ENCODE results near the gene TMEM176A. TPM values are rescaled to one million over a fixed set of nuclear protein-coding genes. Genes with fewer than 3 reads are reported as not detected.
"Not testable (repeated sequence)": the region's sequence is repeated elsewhere in the genome, so short reads cannot be mapped to it uniquely, and the experiment has no call there.

The TMEM176A gene
- total RNA-seq, 1 donor from 2014 or later: not detected

DNA sequence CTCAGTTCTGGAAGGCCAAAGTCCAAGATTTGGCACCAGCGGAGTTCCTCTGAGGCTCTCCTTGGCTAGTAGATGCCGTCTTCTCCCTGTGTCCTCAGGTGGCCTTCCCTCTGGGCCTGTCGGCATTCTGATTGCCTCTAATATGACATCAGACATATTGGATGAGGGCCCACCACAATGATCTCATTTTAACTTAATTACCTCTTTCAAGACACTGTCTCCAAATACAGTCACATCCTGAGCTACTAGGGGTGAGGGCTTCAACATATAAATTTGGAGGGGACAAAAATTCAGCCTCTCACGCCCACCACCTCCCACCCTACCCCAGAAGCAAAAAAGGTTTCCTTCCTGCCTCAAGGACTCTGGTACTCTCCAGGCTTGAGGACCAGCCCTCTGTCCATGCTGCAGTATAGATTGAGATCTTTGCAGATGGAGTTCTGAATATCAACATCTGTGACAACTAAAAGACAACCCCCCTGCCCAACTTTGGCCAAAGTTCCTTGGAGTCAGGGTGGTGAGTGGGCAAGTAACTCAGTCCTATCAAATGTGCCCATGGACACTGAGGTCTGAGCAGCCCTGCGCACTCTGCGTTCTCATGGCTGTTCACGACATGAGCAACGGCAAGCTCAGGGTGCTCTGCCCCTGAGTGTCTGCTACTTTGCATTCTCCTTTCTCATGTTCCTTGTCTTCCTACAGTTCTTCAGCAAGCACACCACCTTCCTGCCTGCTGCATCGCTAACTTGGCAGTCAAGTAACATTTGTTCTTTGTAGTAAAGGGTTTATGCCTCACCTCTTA is 11.9 kb upstream of the TMEM176A start:
- DNase-seq (ENCODE audit: low read depth, low spot score): no peak

DNA sequence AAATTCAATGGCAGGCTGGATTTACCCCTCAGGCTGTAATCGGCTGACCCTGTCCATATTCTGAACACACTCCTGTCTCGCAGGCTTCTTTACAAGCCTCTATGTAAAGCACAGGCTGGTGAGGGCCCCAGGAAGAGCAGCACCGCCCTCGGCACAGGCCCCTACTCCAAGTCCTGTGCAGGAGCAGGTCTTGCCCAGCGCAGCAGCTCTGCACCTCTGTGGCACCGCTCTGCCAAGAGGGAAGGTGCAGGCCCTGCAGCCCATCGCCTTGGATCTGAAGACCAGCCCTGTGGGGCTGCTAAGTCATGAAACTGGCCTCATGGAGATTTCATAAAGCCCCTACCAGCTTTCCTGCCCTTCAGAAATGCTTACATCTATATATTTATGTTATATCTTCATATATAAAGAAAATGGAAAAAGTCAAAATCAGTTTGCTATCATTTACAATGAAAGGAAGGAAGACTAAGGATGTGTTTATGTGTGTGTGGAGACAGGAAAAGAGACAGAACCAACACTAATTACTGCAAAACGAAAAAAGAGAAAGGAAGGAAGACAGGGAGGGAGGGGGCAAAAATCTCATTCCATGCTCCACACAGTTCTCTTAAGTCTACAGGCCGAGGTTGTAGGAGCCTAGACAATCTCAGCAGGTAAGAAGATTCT is 10.0 kb upstream of the TMEM176A start:
- no peak for DNase-seq (ENCODE audit: low read depth, low spot score)

DNA sequence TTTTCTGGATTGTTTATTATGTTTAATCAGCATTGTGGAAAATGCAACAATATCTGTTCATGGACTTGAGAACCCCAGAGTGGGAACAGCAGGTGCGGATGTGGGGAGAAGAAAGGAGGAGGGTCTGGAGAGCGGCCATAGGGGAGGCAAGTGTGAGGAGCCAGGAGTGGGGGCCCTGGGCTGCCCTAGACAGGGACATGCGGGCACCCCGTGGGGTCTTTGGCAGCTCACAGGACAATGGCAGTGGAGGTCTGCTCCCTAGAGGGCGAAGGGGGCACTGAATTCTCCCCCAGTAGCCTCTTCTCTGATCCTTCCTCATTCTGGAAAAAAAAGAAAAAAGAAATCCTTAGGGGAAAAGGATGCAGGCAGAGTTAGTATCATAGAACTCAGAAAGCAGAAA is 9.3 kb upstream of the TMEM176A start:
- no peak for DNase-seq (ENCODE audit: low read depth, low spot score)

DNA sequence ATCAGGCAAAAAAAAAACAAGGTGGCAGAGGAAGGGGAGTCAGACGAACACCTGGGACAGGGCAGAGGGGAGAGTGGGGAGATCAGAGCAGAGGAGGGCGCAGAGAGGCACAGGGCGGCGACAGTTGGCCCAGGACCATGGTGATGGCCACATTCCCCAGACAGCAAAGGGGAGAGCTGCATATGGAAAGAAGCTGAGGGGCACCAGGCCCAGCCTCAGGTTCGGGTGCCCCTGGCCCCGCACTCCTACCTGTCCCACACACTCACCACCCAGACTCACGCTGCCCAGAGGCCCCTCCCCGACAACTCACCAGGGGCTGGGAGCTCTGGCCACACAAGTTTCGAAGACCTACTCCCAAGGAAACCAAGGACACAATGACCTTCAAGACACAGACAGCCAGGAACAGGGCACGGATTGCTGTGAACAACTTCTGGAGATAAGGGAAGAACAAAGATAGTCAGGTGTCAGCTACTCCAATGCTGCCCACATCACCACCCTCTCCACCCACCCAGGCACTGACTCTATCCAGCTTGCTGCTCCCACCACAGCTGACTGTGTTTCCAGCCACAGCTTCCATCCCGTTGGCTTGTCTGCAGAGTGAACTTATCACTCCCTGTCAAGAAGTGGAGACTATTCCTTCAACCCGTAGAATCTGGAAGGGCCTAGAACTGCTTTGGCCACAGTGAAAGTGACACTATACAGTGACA is 8.7 kb upstream of the TMEM176A start:
- DNase-seq (ENCODE audit: low read depth, low spot score): no peak

DNA sequence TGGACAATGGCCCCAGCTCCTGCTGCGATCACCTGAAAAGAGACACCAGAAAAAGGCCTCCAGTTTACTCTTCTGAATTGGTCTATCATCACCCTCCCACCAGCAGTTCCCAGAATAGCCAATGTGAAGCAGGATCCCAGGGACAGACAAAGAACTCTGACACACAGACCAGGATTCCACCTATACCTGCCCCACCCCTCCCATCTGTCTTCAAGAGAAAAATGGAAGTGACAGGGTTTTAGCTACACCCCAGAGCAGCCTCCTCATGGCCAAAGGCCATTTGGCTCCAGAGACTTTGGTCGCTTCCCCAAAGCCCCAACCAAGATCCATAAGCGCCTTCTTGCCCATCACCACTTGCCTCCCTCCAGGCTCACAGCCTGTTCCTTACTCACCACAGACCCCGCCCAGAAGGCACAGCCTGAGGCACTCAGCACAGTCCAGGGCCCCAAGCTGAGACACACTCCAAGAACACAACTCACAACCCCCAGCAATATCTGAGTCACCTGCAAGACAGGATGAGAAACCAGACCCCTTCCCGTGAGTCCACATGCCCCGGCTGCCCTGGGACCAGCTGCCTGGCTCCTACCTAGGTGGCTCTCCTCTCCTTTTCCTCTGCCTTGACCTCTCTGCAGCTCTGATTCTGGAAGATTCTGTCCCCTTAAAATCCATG is 6.9 kb upstream of the TMEM176A start:
- DNase-seq (ENCODE audit: low read depth, low spot score): no peak

DNA sequence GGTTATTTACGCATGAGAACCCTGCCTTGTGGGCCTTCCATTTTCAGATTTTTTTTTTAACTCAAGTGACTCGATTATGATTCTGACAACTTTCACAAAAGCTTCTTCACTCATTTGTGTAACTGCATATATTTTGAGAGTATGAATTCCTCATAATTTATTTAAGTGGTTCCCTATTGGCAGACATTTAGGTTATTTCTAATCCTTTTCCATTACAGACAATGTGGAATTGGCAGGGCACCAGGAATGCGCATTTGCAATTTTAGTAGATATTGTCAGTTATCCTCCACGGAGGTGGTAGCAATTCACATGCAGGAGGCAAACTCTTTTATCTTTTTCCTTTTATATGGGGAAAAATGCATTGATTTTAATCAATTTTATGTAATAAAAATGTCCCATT is 2.9 kb upstream of the TMEM176A start:
- no peak for DNase-seq (ENCODE audit: low read depth, low spot score)

DNA sequence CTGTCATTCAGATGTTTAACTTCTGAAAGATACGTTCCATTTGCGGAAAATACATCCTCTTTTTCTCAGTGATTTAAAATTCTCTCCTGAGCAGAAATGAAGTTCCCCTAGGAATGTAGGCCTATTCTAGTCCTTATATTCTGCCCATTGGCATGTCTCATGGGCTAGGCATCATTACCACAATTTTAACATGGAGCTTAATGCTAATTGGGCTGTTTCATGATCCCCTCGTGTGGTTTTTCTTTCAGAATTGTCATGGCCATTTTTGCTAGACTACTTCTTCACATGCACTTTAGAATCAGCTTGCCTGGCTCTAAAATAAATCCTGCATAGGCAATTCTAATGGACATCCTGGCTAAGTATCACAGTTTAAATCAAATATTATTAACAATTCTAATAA is 1.4 kb upstream of the TMEM176A start:
- no peak for DNase-seq (ENCODE audit: low read depth, low spot score)

DNA sequence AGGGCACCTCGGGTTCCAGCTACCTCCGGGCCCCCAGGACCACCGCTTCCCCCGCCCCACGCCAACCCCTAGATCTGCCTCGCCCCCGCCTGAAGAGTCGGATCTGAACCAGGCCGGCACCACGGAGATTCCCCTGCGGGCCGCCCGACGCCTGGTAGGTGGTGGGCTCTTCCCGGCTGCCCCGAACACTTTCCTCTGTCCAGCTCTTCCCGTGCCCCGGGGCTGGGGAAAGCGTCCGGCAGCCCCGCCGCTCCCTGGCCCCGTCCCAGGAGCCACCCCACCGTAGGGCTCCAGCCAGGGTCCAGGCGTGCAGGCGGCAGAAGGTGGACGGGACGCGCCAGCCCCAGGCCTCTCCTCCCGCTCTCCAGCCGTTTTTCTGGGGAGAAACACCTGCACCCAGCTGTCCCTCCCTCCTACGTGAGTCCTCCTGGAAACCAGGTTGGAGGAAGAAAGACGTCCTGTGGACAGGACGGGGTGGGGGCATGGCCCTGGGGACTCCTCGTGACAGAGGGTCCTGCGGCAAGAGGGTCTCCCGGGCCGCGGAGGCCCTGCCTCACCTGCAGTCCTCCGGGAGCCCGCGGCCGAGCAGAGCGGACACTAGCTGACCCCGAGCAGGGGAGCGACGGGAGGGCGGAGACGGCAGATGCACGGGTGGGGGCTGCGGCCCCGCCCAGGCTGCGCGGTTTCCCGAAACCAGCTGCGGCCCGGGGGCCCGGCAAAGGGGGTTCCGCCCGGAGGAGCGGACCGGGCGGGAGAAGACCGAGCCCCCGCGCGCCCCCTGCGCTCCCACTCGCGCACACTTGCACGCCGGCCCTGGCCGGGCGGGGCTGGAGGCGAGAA is 608 bp upstream of the TMEM176A start, which contains the start of gene TMEM176B:
Gene TMEM176B, minus strand, starts transcription at position 624 of the 840 bp plus-strand sequence. CDS start 3,795 bp downstream, outside the sequence.
- DNase-seq (ENCODE audit: low read depth, low spot score): no peak

DNA sequence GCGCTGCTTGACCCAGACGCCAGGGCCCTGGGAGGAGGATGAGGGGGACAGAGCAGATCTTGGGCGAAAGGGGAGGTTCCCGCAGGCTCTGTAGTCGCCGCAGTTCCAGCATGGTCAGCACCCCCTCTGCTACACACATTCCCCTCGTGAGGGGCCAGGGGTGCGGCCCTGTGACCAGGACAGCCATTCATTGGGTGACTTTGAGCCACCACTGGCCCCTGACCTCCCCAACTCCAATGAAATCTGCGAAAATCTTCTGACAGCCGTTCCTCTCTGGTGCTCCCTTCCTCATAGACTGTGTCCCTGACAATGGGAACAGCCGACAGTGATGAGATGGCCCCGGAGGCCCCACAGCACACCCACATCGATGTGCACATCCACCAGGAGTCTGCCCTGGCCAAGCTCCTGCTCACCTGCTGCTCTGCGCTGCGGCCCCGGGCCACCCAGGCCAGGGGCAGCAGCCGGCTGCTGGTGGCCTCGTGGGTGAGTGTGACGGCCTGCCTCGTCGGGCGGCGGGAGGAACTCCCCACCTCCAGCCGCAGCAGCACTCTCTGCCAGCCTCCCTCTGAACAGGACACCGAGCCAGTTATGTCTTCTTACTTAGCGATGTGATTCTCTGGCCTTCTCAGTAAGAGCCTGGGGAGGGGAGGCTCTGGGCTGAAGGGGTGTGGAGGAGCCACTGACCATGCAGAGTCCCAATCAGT is 825 bp downstream of the TMEM176A start:
- DNase-seq (ENCODE audit: low read depth, low spot score): no peak

DNA sequence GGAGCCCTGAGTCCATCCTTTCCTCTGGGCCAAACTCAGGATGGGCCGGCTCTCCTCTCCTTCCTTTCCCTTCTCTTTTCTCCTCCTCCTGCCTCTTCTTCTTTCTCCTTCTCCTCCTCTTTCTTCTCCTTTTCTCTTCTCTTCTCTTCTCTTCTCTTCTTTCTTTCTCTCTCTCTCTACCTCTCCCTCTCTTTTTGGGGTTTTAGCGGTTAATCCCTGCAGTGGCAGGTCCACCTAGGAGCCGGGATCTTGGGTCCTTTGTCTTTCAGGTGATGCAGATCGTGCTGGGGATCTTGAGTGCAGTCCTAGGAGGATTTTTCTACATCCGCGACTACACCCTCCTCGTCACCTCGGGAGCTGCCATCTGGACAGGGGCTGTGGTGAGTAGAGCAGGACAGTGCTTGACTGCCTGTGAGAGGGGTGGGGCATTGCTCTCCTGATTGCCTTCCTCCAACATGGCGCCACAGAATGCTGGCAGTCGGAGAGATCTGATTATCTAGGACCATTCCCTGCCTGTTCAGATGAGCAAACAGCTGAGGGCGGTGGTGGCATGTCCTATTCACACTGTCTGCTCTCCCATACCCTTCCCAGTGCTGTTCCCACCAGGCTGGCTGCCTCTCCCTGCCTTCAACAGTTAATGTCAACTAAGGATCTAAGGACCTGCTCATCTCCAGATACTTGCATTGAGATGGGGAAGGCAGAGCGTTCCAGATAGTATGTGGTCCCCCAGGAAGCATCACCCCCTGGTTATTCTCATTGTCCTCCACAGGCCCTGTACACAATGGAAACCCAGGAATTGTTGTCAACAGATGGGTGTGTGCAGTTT is 1.6 kb downstream of the TMEM176A start:
- DNase-seq (ENCODE audit: low read depth, low spot score): no peak

DNA sequence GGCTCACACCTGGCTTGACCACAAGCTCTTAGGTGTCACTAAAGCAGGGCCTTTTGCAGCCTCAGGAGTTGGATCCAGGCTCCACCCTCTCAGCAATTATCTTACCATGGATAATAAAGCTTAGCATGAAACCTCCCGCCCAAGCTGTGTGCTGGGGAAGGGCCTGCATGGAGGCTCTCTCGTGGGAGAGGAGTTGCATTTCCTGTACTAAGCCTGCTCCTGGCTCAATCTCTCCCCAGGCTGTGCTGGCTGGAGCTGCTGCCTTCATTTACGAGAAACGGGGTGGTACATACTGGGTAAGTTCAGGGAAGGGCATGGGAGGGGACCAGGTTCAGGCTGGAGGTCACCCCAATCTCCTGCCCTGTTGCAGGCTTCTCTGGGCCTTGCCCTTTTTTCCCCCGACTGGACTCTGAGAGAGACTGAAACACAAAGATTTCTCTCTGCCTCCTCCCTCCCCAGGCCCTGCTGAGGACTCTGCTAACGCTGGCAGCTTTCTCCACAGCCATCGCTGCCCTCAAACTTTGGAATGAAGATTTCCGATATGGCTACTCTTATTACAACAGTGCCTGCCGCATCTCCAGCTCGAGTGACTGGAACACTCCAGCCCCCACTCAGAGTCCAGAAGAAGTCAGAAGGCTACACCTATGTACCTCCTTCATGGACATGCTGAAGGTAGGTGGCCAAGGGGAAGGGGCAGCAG is 2.7 kb downstream of the TMEM176A start:
- DNase-seq (ENCODE audit: low read depth, low spot score): no peak

DNA sequence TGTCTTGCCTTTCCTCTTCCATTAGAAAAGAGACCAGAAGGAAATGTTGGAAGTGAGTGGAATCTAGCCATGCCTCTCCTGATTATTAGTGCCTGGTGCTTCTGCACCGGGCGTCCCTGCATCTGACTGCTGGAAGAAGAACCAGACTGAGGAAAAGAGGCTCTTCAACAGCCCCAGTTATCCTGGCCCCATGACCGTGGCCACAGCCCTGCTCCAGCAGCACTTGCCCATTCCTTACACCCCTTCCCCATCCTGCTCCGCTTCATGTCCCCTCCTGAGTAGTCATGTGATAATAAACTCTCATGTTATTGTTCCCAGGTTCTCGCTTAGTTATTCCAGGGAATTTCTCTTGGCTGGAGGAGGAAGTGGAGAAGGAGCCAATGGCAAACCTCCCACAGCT is 4.2 kb downstream of the TMEM176A start:
- DNase-seq (ENCODE audit: low read depth, low spot score): no peak

DNA sequence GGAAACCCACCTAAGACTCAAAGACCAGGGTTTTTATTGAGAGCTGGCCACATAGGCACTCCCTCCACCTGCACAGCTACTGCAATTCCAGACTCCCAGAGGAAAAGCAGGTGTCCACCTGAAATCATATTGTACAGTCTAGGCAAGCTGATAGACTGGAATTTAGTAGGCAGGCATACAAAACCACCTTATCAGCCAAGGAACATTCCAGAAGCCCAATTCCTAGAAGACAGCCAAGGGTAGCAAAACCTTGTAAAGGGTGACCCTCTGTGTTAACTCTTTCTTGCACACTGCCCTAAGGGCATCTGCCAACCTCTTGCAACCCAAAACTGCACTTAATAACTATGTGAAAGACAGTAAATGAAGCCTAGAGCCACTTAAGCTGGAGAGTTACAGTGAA is 5.3 kb downstream of the TMEM176A start:
- no peak for DNase-seq (ENCODE audit: low read depth, low spot score)

DNA sequence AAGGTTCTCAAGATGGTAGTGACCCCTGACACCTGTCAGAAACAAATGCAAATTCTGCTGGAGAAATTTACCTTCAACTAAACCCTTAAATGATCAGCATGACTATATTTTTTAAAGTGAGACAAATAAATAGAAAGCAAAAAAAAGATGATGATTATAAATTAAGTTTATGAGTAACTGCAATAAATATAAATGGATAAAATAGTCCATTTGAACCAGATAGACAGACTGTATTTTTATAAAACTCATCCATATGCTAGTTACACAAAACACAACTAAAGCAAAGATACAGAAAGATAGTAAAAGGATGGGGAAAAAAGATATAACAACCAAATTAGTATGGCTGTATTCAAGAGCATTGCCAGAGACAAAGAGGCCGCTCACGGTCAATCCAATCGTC is 5.9 kb downstream of the TMEM176A start:
- no peak for DNase-seq (ENCODE audit: low read depth, low spot score)

DNA sequence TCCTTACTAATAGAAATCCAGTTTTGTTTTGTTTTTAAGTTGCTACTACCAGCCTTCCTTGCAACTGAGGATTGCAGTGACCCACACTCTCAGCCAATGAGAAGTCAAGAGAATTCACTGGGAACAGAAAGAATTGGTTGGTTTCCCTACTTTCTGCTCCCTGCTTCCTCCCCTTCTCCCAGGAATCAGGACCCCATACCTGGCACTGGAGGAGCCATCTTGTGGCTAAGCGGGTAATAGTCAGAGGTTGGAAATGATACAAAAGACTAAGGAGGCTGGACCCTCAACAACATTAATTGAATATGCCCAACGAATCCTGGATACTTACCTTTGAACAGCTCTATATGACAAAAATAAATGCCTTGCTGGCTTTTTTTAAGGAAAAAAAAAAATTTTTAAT is 6.3 kb downstream of the TMEM176A start:
- DNase-seq (ENCODE audit: low read depth, low spot score): no peak

DNA sequence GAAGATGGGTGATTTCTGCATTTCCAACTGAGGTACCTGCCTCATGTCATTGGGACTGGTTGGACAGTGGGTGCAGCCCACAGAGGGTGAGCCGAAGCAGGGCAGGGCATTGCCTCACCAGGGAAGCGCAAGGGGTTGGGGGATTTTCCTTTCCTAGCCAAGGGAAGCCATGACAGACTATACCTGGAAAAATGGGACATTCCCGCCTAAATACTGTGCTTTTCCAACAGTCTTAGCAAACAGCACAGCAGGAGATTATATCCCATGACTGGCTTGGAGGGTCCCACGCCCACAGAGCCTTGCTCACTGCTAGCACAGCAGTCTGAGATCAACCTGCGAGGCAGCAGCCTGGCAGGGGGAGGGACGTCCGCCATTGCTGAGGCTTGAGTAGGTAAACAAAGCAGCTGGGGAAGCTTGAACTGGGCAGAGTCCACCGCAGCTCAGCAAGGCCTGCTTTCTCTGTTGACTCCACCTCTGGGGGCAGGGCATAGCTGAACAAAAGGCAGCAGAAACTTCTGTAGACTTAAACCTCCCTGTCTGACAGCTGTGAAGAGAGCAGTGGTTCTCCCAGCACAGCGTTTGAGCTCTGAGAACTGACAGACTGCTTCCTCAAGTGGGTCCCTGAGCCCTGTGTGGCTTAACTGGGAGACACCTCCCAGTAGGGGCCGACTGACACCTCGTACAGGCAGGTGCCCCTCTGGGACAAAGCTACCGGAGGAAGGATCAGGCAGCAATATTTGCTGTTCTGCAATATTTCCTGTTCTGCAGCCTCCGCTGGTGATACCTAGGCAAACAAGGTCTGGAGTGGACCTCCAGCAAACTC is 7.3 kb downstream of the TMEM176A start:
- DNase-seq (ENCODE audit: low read depth, low spot score): not testable (repeated sequence)

DNA sequence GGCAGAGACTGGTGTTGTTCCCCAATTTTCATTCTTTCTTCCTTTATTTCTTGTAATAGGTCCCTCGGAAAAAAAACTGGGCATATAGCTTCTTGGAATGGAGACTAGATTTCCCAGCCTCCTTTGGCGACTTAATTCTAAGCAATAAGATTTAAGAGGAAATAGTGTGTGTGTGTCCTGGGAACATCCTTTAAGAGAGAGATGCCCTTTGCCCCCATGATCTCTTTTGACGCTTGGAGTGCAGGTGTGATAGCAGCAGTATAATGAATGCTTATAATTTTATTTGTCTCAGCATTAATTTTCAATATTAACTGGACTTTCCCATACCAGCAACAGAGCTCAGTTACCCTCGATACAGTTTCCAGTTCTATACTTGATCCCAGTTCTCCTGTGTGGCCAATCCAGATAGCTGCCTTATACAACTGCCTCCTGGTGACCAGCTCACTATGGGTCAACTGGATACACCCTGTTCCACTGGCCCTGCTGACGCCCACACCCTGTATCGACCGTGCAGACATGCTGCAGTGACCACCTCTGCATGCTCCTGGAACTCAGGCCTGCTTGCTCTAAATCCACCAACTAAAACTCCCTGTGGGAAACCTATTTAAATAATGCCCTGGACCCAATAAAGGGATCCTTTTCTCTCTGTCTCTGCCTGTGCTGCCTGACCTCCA is 13.9 kb downstream of the TMEM176A start:
- no peak for DNase-seq (ENCODE audit: low read depth, low spot score)

Data from pulmonary artery endothelial cell (primary cell).